NK-92 (cell line): Measurements from ENCODE around the gene ADAMTSL1.

Source experiments
- DNase-seq: peaks from one replicate; lab custom pipeline; 2025; ENCODE audit not compliant: unreplicated experiment; lab: John Stamatoyannopoulos, UW

ADAMTSL1 gene

DNA sequence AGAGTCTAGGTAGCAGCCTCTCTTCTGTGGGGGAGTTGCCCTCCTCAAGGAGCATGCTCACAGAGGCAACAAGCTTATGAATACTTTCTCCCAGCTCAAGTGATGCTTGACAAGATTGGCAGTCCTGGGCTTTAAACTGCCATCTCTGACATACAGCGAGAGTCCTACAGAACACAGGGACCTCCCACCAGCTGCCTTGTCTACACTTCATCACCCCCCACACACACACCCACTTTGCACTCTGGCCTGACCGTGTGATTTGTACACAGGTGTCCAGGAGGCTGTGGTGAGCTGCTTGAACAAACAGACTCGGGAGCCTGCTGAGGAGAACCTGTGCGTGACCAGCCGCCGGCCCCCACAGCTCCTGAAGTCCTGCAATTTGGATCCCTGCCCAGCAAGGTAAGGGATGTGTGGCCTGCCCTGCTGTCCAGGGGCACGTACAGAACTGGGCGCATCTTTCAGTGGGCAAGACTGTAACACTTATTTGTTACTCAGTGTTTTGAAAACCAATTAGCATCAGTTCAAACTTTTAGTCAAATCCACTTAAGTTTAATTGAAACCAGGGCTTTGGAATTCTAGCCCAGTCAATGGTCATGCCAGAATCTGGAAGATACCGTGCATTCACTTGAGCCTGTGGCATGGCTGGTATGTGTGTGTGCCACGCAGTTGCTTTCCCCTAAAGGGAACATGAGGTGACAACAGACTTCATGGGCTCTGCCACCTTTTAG lies 247.5 kb downstream of the ADAMTSL1 start:
- DNase-seq, result no peak

DNA sequence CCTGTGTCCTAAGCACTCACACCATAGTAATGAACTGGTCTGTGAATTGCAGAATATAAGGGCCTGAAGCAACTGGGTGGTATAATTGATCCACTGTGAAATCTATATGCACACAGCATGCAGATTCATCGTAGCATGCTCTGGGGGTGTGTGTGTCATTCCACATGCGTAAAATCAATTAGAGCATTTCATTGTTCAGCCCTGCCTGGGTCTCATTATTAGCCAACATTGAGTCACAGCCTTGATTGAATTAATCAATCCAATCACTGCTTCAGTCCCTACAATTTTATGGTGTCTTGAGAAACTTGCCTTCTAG lies 248.0 kb downstream of the ADAMTSL1 start:
- no peak for DNase-seq

DNA sequence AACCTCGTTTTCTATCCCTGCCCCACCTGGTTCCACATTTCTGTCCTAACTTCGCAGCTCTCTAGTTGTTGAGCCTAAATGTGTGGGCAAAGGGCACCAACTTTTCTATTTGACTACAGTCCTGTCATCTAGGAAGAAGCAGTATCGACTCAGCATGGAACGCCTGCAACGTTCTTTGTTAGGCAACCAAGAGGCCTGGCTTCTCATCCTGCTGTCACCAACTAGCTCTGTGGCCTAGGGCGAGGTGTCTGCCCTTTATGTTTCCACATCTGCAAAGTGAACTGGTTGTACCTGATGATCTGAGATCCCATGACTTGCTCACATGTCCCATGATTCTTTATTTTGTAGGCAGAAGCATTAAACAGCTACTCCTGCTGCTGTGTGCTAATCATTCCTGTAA lies 248.9 kb downstream of the ADAMTSL1 start:
- DNase-seq, result no peak

DNA sequence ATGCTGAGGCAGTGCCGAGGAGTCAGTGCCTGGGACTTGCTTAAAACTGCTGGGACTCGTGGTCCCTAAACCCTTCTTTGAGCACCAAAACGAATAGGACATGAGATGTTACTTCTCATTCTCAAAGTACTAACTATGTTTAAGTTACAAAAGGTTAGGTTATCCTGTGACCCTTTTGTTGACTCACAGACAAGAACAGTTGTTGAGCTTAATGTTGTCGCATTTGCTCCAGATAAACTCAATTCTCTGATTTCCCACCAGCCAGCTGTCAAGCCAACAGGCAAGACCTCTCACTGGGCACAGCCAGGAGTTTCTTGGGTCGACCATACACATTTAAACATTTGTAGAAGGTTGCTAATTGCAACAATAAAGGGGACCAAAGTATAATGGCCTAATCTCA lies 249.4 kb downstream of the ADAMTSL1 start:
- DNase-seq, result no peak

DNA sequence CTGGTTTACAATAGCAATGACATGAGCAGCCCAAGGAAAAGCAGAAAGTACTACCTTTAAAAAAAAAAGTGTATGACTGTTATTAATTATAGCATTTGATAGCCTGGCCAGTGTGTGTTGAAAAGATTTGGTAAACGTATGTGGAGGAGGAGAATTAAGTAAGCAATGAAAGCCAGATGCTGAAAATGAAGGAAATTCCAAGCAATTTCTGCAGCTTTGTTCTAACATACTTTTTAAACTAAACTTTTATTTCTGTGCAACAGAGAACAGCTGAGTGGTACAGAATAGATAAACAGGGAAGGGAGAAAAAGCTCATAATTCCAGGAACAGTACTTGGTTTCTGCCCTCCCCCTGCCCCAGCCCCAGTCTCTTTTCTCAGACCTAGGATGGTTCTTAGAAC lies 252.6 kb downstream of the ADAMTSL1 start:
- DNase-seq, result no peak

DNA sequence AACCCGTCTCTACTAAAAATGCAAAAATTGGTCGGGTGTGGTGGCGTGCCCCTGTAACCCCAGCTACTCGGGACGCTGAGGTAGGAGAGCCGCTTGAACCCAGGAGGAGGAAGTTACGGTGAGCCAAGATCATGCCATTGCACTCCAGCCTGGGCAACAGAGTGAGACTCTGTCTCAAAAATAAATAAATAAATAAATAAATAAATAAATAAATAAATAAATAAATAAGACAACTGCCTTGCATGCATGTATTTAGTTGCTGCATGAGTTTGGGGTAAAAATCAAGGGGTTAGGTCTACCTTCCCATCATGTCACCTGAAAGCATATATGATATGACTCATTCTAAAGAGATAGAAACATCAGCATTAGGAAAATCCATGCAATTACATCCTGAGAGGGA lies 254.0 kb downstream of the ADAMTSL1 start:
- DNase-seq, result no peak

DNA sequence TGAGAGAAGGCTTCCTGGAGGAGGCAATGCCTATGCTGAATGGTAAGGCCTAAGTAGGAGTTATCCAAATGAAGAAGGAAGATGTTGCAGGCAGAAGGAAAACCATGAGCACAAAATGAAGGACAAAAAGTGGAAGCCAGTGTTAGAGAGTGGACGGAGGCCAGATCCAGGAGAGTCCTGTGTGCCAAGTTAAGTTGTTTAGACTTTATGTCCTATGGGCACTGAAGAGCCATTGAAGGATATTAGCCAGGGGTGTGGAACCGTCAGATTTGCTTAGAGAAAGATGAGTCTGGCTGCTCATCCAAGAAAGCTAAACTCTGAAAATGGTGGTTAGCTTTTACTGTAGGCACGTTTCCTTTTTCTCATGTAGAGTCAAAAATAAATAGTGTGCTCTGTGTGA lies 254.7 kb downstream of the ADAMTSL1 start:
- DNase-seq, result no peak

DNA sequence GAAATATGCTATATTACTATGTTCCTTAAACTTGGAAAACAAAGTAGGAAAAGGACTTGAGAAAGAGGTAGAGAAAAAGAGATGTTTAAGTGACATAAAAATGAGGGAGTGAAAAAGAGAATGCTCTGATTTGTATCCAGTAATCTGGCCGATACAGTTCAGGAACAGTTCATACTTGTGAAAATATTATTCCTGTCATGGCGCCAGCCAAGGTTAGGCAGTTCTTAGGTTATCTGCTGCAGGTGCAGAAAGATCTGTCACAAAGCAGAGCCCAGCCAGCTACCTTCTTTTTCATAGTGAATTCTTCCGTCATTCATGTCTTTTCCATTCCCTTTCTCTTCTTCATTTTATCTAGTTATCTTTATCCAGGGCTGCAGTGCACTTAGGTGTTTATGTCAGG lies 256.3 kb downstream of the ADAMTSL1 start:
- DNase-seq, result no peak

DNA sequence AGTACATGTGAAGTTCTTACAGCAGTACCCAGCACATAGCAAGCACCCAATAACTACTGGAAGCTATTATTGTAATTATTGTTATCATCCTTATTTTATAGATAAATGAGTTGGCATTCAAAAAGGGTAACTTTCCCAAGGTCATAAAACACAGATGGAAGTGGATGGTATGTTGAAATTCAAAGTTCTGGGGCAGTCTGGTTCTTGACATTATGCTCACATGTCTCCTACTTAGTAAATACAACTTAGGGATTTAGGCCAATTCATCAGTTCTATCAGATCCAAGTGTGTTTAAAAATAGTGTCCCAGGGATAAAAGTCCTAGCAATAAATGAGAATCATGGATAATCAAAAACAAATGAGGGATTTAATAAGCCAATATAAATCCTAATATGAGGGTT lies 265.2 kb downstream of the ADAMTSL1 start:
- DNase-seq, result no peak

DNA sequence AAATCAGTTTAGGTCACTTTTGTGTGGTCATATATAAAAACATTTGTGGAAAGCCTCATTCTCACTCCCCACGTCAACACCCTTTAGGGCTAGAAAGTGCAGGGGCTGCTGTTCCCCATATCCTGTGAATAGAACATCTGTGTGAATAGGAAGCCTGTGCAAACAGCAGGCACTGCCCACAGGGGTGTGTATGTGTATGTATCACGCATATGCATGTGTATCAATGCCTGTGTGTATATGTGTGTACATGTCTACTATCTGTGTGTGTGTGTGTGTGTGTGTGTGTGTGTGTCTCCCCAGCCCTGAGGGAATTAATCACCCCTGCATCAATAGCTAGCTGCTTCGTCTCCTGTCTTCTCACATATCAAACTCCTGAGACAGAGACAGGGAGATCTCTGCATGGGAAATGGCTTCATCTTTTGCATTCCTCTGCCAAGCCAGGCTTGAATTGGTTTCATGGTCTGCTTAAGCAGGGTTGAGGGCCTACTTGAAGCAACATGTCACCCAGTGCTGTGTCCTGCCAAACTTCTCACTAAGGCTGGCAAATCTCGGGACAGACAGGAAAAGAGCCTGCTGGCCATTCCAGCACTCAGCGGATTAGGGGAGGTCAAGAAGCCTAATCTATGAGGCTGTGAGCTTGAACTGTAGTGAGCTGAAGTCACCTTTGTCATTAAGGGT lies 265.8 kb downstream of the ADAMTSL1 start:
- DNase-seq, result no peak

DNA sequence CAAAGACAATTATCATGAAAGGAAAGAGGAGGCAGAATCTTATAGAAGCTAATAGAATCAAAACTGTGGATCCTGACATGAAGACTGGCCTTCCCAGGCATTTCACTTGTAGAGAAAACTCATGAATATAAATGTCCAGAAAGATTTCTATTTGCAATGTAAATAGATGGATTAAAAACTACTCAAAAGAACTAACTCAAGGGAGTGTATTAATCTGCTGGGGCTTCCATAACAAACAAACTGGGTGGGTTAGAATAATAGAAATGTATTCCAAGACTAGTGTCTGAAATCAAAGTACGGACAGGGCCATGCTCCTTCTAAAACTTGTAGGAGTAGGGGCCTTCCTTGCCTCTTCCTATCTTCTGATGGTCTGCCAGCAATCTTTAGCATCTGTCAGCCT lies 267.4 kb downstream of the ADAMTSL1 start:
- no peak for DNase-seq

DNA sequence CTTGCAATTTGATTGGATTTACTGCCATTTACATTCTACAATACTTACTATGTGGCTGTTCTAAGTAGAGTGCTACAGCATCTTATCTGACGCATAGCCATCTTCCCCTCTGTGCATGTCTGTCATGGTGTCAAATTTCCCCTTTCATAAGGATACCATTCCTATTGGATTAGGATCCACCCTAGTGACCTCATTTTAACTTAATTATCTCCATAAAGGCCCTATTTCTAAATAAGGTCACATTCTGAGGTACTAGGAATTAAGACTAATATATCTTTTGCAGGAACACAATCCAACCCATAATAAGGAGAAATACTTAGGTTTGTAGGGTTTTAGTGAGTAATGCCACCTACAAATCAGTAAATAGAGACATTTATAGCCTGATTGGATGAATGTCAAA lies 268.0 kb downstream of the ADAMTSL1 start:
- DNase-seq, result no peak

DNA sequence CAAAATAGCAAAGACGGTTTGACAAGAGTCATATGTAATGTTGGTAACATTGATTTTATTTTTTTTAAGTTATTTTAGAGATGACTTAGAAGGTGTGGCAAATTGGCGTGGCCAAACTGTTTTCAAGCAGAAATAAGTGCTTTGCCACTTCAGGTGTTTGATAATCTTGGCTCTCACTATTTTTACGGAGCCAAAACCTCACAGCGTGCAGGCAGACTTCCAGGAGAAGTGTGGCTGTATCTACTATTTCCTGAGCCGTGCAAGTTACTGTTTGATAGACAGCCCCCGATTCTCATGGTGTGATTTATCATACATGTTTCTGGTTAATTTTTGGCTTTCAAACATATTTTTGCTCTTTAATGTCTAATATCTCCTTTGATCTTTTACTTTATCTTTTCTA lies 269.5 kb downstream of the ADAMTSL1 start:
- DNase-seq, result no peak

DNA sequence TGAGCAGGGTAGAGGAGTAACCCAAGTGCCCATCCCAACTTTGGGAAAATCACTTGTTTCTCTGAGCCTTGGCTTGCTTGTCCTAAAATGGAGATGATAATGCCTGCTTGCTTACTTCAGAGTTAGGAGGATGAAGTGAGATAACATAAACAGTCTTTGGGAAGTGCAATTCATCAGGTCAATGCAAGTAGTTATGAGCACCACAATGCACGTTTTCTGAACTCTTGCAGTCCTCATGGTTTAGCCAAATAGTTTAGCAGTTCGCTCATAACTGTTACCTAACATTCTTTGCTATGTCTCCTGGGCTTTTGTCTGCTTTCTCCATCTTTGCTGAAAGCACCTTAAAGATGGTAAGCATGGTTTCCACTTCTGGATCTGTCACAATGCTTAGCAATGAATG lies 270.0 kb downstream of the ADAMTSL1 start:
- DNase-seq, result no peak

DNA sequence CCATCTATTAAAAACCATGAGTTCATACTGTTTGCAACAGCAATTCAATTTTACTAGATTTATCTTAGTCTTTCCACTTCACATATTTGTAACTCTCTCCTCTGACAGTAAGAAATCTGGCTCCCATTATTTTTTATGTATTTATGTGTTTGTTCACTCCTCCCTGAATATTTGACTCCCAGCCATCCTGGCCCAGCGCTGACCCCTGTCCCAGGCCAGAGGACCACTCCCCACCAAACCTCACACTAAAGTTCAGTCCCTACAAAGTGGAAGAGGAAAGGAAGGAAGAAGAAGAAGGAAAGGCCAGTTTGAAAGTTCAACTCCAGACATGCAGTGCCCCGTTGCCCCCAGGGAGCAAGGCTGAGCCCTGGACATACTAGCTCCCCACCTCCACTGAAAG lies 271.8 kb downstream of the ADAMTSL1 start:
- DNase-seq, result no peak

DNA sequence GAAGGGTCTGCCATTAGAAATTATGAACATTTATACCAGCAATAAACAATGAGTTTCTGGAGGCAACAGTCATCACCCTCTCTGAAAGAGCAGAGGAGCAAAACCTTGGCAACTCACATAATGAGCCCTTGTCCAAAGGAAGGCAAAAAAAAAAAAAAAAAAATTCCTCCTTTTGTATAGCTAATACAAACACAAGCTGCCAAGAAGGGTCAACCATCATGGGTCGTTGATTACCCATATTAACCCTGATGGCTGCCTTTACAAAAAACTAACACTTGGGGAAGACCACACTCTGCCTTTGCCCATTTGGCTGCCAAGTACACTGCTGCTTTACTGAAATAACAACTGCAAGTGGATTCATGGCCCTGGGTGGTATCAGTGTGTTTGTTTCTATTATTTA lies 272.7 kb downstream of the ADAMTSL1 start:
- no peak for DNase-seq

DNA sequence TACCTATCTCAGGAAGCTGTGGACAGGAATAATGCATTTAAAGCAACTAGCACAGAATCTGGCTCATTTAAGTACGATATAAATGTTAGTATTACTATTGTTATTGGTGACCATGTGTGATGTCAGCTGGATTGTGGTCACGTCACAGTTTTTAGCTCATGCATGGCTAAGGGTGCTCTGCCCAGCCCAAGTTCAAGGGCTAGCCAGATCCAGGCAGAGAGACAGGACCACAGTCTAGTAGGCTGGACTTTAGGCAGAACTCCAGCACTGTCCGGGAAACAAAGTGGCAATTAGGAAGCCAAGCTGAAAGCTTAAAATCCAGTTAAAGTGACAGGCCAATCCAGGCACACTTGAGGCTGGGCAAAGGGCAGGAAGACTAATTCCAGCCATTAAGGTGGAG lies 273.6 kb downstream of the ADAMTSL1 start:
- no peak for DNase-seq

DNA sequence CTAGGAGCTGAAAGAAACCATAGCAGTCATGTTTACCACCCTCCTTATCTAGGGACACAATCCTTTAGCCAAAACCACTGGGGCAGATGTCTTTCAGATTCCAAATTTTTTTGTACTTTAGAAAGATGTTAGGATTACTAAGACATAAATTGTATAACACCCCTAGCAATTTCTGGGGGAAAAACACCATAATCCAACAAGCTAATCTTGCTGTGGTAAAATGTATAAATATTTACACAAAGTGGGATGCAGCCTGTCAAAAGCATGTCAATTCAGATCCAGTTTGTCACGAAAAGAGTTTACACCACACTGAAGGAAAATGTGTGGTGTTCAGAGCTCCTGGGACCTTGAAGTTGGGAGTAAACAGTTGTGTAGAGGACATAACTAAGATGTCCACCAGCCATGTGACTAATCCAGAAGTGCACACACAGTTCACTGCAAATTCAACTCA lies 274.3 kb downstream of the ADAMTSL1 start:
- no peak for DNase-seq

DNA sequence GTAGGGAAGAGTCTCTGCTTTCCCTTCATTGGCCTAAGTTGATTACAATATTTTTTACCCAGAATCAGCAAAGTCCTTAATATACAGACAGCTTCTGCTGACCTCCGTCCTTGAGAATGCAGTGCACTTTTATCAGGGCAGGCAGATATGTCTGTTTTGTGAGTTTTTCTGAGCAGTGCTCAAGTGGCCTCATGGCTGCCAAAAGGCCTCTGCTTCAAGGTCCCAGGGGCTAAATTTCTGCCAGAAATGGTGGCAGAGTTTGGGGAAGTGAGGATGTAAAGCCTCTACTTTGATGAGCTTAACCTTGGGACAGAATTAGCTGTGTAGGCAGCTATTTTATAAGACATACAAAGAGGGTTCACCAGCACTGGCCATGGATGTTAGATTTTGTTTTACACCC lies 275.8 kb downstream of the ADAMTSL1 start:
- no peak for DNase-seq

DNA sequence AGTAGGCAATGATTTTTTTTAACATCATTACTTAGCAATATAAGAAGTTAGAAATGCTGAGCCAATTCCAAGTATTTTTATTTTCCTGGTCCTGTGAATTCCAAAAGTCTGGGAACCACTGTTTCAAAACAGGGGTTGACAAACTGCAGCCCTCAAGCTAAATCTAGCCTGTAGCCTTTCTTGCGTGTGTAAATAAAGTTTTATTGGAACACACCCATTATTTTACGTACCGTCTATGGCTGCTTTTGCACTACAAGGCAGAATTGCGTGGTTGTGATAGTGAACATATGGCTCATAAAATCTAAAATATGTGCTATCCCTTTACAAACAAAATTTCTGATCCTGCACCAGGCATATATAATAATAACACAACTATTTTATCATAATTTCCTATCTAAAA lies 280.0 kb downstream of the ADAMTSL1 start:
- DNase-seq, result no peak

DNA sequence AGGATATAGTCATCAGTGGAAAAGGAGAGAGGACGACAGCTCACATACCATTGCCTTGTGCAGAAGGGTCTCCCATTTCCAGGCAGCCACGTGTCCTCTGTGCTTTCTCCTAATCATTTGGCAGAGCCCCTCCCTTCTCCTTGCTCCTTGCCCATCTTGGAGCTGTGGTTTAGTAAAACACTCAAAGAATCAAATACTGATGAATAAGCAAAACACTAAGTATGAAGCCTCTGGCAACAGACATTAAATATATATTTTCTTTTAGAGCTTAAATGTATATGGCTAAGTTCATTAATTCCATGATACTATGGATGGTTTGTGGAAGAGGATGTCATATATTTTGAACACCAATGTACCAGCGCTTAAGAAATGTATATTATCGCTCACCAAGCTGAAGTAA lies 280.6 kb downstream of the ADAMTSL1 start:
- no peak for DNase-seq

DNA sequence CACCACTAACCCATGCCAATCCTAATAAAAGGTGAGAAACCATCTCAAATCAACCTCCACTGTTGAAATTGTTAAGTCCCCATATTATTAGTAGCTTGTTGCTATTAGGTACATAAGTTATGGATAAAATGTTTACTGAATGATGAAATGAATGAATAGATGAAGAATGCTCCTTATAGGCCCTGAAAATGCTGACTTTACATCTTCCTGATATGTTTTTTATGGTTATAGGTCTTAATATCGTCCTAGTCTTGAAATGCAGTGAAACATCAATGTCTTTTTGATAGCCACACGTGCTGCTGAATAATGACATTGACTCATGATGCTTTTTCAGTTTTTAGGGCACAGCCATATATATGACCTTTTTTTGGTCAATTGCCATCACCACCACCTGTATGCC lies 281.3 kb downstream of the ADAMTSL1 start:
- DNase-seq, result no peak

DNA sequence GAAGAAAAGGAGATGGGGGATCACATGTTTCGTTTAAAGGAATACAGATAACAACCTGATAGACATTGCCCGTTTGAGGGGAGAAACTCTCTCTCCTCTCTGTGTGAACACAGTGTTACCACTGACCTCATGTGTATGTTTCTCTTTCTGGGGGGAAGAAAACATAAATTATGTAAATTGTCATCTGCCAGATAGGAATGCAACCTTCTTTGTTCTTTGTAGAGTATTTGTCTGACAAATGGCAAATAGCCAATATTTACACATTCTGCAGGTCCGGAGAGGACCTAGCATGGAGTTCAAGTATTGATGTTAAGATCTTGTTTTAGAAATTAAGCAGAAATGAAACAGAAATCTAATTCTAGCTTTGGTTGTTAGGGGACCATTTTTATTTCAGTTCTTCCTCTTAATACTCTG lies 282.8 kb downstream of the ADAMTSL1 start:
- DNase-seq, result no peak
